ENCODE measurements around the gene MMP19. TPM values are rescaled to one million over a fixed set of nuclear protein-coding genes. Genes with fewer than 3 reads are reported as not detected.

MMP19 gene
- total and polyA plus RNA-seq, 11 donors: 0.48 to 16.1 (median 2.8) TPM

DNA sequence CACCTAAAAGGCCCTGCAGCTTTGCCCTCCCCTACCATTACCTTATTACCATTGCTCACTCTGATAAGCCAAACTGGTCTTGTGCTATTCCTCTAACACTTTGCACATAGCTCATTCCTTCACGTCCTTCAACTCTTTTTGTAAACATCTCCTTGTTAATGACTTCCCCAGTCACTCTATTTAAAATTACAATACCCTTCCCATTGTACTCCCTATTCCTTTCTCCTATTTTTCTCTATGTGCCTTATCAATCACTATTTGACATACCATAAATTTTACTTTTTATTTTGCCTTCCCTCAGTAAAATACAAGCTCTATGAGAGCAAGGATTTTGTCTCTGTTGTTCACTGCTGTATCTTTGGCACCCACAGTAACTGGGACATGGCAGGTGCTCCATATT lies 30.6 kb downstream of the MMP19 start:
- no peaks in the 10 kb centered on the region for H3K9me3 ChIP-seq
- no peak overlapping the region for H3K27ac ChIP-seq
- intact Hi-C loops (cut with DNase I): loop anchor here in 1 of 10 donors (5.0 to 10.0 kb wide), 2 partner anchors 70 to 223 kb away; partner anchors contain the start of gene GDF11
- 11 to 38% (median 31%) methylated on average over 1 of the region's 1 CpG for WGBS, 4 donors
- ATAC-seq (no peak), DNase-seq (no peak)
- no peak for TF ChIP-seq POLR2A (IDR thresholded peaks at IDR 0.05)
- no peak for TF ChIP-seq CTCF (IDR thresholded peaks at IDR 0.05)
- peaks cover 0 to 78% (median 45%) of the 10 kb centered on the region in 9 donors for H3K36me3 ChIP-seq
- H3K4me3 ChIP-seq: no peak overlapping the region
- no peaks in the 10 kb centered on the region for H3K27me3 ChIP-seq
- H3K4me1 ChIP-seq: peaks cover 0 to 44% (median 35%) of the 10 kb centered on the region in 12 donors

GRCh38 chr12:55809274-55809673 lies 33.5 kb downstream of the MMP19 start:
- no peaks in the 10 kb centered on the region for H3K9me3 ChIP-seq
- TF ChIP-seq CTCF (IDR thresholded peaks at IDR 0.05) (no peak), POLR2A (IDR thresholded peaks at IDR 0.05) (no peak)
- H3K4me3 ChIP-seq: no peak overlapping the region
- H3K27ac ChIP-seq: no peak overlapping the region
- peaks cover 0 to 31% (median 13%) of the 10 kb centered on the region in 12 donors for H3K4me1 ChIP-seq
- H3K36me3 ChIP-seq: peaks cover 0 to 79% (median 37%) of the 10 kb centered on the region in 9 donors
- WGBS, 4 donors: 75 to 80% (median 79%) methylated on average over 5 of the region's 5 CpGs
- no peak for DNase-seq
- no peaks in the 10 kb centered on the region for H3K27me3 ChIP-seq
- intact Hi-C loops (cut with DNase I): loop anchor here in 1 of 10 donors (5.0 kb wide), 1 partner anchor 57 kb away; no protein-coding TSS in a partner anchor
- ATAC-seq: no peak

GRCh38 chr12:55806982-55807381 lies 35.8 kb downstream of the MMP19 start:
- no peak overlapping the region for H3K27ac ChIP-seq
- DNase-seq (no peak), ATAC-seq (no peak)
- TF ChIP-seq CTCF (IDR thresholded peaks at IDR 0.05) (no peak), POLR2A (IDR thresholded peaks at IDR 0.05) (no peak)
- intact Hi-C loops (cut with DNase I): loop anchor here in 1 of 10 donors (5.0 kb wide), 1 partner anchor 55 kb away; no protein-coding TSS in a partner anchor
- H3K36me3 ChIP-seq: peaks cover 0 to 78% (median 48%) of the 10 kb centered on the region in 9 donors
- no peaks in the 10 kb centered on the region for H3K27me3 ChIP-seq
- H3K4me1 ChIP-seq: peaks cover 0 to 17% (median 5%) of the 10 kb centered on the region in 12 donors
- H3K9me3 ChIP-seq: no peaks in the 10 kb centered on the region
- no peak overlapping the region for H3K4me3 ChIP-seq
- 94 to 96% (median 95%) methylated on average over 8 of the region's 8 CpGs for WGBS, 4 donors

DNA sequence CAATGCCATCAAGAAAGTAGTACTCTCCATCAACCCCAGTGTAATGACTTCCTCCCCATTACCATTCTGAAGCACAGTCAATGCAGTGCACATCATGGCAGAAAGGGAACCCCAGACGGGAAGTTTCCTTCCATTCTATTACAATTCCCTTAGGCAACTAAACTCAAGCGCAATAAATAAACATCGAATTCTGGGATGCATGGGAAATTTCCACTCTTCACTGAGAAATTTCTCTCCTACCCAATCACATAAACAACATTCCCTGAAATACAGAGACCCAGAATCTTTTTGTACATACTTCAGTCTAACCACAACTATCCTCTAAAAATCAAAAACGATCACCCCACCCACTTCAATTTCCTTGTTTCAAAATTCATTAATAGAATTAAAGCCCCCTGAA lies 45.2 kb downstream of the MMP19 start:
- ATAC-seq: no peak
- H3K9me3 ChIP-seq: no peaks in the 10 kb centered on the region
- TF ChIP-seq CTCF (IDR thresholded peaks at IDR 0.05): no peak
- no peak for TF ChIP-seq POLR2A (IDR thresholded peaks at IDR 0.05)
- no peak overlapping the region for H3K27ac ChIP-seq
- DNase-seq: no peak
- H3K36me3 ChIP-seq: peaks cover 5 to 100% (median 95%) of the 10 kb centered on the region in 9 donors
- no peak overlapping the region for H3K4me3 ChIP-seq
- H3K4me1 ChIP-seq: peaks cover 0 to 7% (median 0%) of the 10 kb centered on the region in 12 donors
- WGBS, 4 donors: 67 to 83% (median 75%) methylated on average over 4 of the region's 4 CpGs
- no peaks in the 10 kb centered on the region for H3K27me3 ChIP-seq
- intact Hi-C loops (cut with DNase I): loop anchor here in 9 of 10 donors (2.0 to 5.0 kb wide), 3 partner anchors 55 to 60 kb away; partner anchors contain the start of gene GDF11 (in 1 of the 9)
